ENCODE results near the gene TNFRSF4. TPM values are rescaled to one million over a fixed set of nuclear protein-coding genes. Genes with fewer than 3 reads are reported as not detected.
"Not testable (repeated sequence)": the region's sequence is repeated elsewhere in the genome, so short reads cannot be mapped to it uniquely, and the experiment has no call there.

The TNFRSF4 gene
- total RNA-seq, 1 donor from 2014 or later = 7.7 TPM

- ATAC-seq (no peak), DNase-seq (no peak)
- no peak for TF ChIP-seq CTCF (IDR thresholded peaks at IDR 0.05)
- H3K4me3 ChIP-seq = no peak overlapping the region
- no peaks in the 10 kb centered on the region for H3K9me3 ChIP-seq
- no peaks in the 10 kb centered on the region for H3K4me1 ChIP-seq
- H3K36me3 ChIP-seq = peaks cover 58% of the 10 kb centered on the region
- intact Hi-C loops (cut with DNase I) = no loop called here
- H3K27ac ChIP-seq = no peak overlapping the region
- H3K27me3 ChIP-seq = no peaks in the 10 kb centered on the region
These were observed 40.7 kb upstream of the TNFRSF4 start for GRCh38 chr1:1254667-1254998.

- Histone ChIP-seq H3K4me1 (no peaks in the 10 kb centered on the region), H3K27ac (no peak overlapping the region), H3K4me3 (no peak overlapping the region), H3K36me3 (peaks cover 55% of the 10 kb centered on the region), H3K9me3 (no peaks in the 10 kb centered on the region), H3K27me3 (no peaks in the 10 kb centered on the region)
- intact Hi-C loops (cut with DNase I) = no loop called here
- ATAC-seq (no peak), DNase-seq (no peak)
- TF ChIP-seq CTCF (IDR thresholded peaks at IDR 0.05) = no peak
These were observed 40.2 kb upstream of the TNFRSF4 start for GRCh38 chr1:1253972-1254666.

GRCh38 chr1:1253314-1253713, 39.4 kb upstream of the TNFRSF4 start:
- TF ChIP-seq CTCF (IDR thresholded peaks at IDR 0.05) = no peak
- Histone ChIP-seq H3K27me3 (no peaks in the 10 kb centered on the region), H3K4me3 (no peak overlapping the region), H3K36me3 (peaks cover 50% of the 10 kb centered on the region), H3K27ac (no peak overlapping the region), H3K9me3 (no peaks in the 10 kb centered on the region), H3K4me1 (no peaks in the 10 kb centered on the region)
- no peak for ATAC-seq
- intact Hi-C loops (cut with DNase I) = no loop called here
- DNase-seq = no peak

GRCh38 chr1:1250786-1251284, 36.9 kb upstream of the TNFRSF4 start:
- H3K9me3 ChIP-seq = no peaks in the 10 kb centered on the region
- ATAC-seq (peak; percentile 13), DNase-seq (no peak)
- H3K27ac ChIP-seq = no peak overlapping the region
- TF ChIP-seq CTCF (IDR thresholded peaks at IDR 0.05) = no peak
- H3K36me3 ChIP-seq = peaks cover 37% of the 10 kb centered on the region
- peaks cover 6% of the 10 kb centered on the region for H3K27me3 ChIP-seq
- intact Hi-C loops (cut with DNase I) = no loop called here
- no peaks in the 10 kb centered on the region for H3K4me1 ChIP-seq
- no peak overlapping the region for H3K4me3 ChIP-seq

GRCh38 chr1:1248009-1248913, 34.3 kb upstream of the TNFRSF4 start:
- peaks cover 11% of the 10 kb centered on the region for H3K27me3 ChIP-seq
- H3K36me3 ChIP-seq = peaks cover 12% of the 10 kb centered on the region
- intact Hi-C loops (cut with DNase I); H3K9me3 ChIP-seq; ATAC-seq; DNase-seq; H3K27ac ChIP-seq; H3K4me1 ChIP-seq; H3K4me3 ChIP-seq: not testable (repeated sequence)

- Histone ChIP-seq H3K4me3 (no peak overlapping the region), H3K27ac (no peak overlapping the region), H3K36me3 (peaks cover 6% of the 10 kb centered on the region), H3K9me3 (no peaks in the 10 kb centered on the region), H3K27me3 (peaks cover 11% of the 10 kb centered on the region), H3K4me1 (no peaks in the 10 kb centered on the region)
- no peak for ATAC-seq
- TF ChIP-seq CTCF (IDR thresholded peaks at IDR 0.05) = no peak
- DNase-seq = no peak
- intact Hi-C loops (cut with DNase I) = no loop called here
These were observed 33.5 kb upstream of the TNFRSF4 start for GRCh38 chr1:1247341-1247913.
